Activated CD8-positive, alpha-beta memory T cell treated with anti-CD3 and anti-CD28 coated beads, Interleukin-2, amount 50 U/mL, for 24 hours (primary cell): Measurements from ENCODE around the gene GMPR.

ENCODE experiments used
- DNase-seq: peaks from one replicate; pipeline ENCODE4 v3.0.0-alpha.2; 2020; ENCODE audit errors: extremely low read depth

Gene GMPR

DNA sequence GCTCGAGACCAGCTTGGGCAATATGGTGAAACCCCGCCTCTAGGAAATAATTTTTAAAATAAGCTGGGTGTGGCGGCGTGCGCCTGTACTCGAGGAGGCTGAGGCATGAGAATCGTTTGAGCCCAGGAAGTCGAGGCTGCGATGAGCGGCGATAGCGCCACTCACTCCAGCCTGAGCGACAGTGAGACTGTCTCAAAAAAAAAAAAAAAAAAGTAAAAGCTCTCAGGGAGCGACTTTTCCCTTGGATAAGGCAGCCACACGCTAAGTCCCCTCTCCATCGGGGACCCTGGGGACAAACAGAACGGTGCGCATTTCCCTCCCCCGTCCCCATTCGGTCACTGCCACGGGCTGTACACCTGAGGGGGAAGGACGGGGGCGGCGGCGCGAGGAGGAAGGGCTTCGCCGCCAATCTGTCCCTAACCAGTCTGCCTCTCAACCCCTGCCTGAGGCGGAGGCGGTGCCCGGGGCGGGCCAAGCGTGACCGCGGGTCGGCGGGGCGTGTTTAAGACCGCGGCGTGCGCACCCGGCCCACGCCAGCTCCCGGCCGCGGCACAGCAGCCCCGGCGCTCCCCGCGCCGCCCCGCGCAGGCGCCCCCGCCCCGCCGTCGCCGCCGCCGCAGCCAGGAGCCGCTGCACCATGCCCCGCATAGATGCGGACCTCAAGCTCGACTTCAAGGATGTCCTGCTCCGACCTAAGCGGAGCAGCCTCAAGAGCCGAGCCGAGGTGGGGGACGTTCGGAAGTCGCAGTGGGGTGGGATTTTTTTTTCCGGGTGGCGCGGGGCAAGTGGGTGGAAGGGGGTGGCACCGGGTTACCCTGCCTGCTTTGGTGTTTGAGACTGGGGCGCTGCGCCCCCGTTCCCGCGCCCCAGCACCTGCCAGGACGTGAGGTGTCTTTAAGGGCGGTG lies at the start of gene GMPR:
Gene GMPR (plus strand): TSS at position 531 of the 906 bp plus-strand sequence. CDS start 107 bp downstream, at position 638.
- DNase-seq: no peak

DNA sequence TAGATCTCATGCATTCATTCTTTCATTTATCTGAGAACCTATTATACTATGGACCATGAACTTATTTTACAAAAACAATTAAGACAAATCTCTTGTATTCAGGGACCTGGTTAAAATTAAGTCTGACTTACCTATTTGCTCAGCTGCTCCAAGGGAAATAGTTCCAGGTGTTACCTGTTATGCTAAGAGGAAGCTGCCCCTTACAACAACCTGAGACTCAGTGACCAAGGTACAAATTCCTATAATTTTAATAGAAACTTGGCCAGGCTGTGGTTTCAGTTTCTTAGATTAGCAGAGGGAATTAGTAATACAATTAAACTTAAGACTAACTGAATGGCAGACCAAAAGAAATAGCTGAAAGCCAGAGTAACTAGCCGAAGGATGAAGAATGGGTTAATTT lies 48.2 kb upstream of the GMPR start:
- DNase-seq: no peak

DNA sequence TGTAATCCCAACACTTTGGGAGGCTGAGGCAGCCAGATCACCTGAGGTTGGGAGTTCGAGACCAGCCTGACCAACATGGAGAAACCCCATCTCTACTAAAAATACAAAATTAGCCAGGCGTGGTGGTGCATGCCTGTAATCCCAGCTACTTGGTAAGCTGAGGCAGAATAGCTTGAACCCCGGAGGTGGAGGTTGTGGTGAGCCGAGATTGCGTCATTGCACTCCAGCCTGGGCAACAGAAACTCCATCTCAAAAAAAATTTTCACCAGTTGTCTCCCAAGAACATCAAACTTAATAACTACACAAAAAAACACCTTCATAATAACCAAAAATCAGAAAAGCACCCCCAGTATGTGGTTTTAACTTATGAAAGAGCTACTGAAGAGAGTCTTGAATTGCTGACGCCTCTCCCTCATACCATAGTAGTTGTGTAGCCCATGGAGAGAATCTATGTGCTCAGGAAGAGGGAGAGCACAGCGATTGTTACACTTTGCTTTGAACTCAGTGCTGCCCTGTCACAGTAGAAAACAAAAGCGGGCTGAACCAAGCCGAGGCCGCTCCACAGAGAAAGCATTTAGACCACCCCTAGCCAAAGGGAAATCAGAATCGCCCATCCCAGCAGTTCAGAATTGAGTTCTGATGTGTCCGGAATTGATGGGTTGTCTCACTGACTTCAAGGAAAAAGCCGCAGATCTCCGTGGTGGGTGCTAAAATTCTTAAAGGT lies 42.0 kb upstream of the GMPR start:
- DNase-seq: no peak

DNA sequence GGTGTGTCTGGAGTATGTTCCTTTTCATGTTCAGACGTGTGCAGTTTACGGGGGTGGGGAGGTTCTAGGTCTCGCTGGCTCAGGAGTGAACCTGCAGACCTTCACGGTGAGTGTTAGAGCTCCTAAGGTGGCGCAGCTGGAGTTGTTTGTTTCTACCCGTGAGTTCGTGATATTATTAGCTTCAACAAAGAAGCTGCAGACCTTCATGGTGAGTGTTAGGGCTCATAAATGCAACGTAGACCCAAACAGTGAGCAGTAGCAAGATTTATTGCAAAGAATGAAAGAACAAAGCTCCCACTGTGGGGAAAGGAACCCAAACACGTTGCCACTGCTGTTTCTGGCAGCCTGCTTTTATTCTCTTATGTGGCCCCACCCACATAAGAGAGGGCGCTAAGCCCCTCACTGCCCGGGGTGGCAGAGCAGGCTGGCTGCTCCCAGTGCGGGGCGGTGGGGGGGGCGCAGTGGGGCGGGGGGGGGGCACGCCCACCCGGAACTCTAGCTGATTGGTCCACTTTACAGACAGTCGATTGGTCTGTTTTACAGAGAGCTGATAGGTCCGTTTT lies 41.3 kb upstream of the GMPR start:
- no peak for DNase-seq

DNA sequence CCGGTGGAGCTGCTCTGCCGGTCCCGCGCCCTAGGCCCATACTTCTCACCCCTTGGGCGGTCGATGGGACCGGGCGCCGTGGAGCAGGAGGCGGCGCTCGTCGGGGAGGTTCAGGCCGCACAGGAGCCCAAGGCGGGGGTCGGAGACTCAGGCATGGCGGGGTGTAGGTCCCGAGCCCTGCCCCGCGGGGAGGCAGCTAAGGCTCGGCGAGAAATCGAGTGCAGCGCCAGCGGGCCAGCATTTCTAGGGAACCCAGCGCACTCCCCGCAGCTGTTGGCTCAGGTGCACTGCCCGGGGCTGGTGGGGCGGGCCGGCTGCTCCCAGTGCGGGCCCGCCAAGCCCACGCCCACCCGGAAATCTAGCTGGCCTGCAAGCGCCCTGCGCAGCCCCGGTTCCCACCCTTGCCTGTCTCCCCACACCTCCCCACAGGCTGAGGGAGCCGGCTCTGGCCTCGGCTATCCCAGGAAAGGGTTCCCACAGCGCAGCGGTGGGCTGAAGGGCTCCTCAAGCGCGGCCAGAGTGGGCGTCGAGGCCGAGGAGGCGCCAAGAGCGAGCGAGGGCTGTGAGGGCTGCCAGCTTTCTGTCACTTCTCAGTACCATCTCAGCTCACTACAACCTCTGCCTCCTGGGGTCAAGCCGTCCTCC lies 40.2 kb upstream of the GMPR start:
- no peak for DNase-seq

DNA sequence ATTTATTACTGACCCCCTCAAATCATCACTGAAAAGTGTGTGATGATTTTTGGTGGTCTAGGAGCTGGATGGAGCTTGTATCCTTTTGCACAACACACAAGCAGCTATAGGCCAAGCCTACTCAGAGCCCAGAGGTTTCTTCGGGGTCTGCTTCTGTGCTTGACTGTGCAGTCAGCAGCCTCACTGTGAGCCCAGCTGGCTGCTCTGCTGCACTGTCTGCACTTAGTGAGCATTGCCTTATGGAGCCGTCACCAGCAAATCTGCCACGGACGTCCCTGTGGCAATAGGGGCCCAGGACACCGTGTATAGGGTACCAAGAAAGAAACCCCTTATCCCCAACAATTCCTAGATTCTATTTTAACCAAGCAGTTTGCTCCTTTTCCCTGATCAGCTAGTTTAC lies 38.6 kb upstream of the GMPR start:
- DNase-seq: no peak

DNA sequence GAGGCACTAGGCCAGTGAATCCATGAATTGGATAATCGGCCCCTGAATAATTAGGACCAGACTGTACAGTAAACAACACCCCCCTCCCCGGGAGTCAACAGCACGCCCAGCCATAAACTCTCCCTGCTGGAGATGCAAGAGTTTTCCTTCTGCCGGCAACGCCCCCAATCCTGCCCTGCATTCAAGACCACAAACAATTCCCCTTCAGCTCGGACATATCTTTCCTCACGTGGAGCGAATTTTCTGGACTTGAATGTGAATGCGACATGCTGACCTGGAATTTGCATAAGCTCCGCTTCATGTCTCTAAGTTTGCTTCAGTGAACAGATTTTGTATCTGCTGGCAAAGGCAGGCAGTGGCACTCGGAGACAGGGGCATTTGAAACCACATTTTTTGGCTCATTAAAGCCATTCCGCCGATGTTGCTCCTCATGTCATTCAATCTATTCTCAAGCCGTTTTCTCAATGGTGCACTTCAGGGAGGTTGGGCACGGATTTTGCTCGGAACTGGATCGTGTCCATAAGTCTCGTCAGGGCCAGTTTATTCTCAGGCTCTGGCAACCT lies 38.0 kb upstream of the GMPR start:
- no peak for DNase-seq

DNA sequence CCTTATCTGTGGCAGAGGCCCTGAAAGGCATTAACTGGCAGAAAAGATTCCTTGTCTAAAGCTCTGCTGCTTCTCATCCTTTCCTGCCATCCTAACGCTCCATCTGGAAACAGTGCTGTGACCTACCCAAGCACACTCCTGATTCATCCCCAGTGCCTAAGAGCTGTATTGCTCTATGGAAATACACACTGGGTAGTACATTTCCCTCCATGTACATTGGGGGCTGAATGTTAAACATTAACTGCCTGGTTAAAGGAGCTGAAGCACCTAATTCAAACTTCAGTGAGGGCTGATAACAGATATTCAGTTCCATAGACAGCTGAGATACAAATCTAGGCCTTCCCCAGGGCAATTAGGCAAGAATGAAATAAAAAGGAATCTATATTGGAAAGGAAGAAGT lies 36.7 kb upstream of the GMPR start:
- DNase-seq: no peak

DNA sequence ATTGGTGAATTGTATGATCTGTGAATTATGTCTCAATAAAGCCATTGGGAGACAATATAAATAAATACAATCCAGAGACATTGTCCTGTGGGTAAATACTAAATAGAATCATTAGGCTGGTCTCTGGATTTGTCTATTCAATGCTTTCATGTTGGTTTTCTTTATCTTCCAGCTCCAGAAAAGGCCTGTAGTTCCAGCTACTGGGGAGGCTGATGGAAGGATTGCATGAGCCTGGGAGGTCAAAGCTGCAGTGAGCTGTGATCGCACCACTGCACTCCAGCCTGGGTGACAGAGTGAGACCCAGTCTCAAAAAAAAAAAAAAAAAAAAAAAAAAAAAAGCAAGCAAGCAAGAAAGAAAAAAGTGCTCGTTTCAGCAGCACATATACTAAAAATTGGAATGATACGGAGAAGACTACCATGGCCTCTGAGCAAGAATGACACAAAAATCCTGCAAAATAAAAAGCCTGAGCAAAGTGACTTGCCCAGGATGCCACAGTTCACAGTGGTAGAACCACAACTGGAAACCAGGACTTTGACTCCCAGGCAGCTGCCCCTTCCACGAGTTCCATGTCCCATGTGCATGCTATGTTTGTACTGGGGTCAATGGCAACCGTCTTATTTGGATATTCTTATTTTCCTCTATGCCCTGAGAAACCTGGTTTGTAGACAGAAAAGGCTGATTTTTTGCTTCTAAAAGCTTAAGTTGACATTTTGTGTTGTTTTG lies 33.6 kb upstream of the GMPR start:
- no peak for DNase-seq

DNA sequence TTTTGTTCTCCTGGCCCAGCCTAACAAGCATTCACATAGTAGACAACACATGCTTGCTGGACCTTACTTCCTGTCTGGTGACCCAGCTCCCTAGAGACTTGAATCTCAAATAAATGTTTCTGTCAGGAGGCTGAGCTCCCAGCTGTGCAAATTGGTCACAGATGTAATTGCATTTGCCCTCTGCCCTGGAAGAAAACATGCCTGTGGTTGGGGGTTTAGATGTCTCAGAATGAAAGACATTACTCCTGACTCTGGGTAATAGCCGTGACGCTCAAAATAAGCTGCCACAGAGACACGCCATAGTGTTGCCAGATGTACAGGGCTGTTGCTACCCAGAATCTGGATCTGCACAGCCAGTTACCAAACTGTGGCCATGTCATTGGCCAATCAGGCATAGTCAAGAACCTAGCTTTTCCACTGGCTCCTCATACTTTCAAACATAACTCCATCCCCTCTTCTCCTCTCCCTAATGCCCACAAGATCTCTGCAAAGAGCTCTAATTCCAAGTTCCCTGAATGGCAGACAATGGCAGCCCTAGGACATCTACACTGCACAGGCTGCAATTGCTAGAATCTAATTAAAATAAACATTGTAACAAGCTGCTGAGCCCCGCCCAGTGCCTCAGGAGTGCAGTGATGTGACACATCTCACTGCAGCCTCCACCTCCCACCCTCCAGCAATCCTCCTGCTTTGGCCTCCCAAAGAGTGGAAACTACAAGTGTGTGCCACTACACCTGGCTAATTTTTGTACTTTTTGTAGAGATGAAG lies 32.8 kb upstream of the GMPR start:
- no peak for DNase-seq

DNA sequence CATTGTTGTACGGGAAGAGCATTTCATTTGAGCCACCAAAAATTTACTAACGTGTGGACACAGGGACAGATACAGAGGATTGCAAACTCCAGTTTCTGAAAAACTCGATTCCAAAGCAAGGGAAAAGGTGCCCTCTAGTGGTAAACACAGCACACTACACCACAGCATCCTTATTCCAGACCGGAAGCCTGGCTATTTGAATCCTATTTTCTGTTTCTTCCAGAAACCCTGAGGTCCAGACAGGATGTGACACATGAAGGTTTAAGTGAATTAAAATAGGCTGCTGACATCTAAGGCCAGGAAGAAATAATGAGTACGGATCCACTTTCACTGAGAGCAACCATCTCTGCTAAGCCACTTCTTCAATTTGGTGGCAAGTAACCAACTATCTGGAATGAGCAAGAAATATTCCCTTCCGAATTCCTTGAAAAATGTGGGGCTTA lies 31.8 kb upstream of the GMPR start:
- no peak for DNase-seq

DNA sequence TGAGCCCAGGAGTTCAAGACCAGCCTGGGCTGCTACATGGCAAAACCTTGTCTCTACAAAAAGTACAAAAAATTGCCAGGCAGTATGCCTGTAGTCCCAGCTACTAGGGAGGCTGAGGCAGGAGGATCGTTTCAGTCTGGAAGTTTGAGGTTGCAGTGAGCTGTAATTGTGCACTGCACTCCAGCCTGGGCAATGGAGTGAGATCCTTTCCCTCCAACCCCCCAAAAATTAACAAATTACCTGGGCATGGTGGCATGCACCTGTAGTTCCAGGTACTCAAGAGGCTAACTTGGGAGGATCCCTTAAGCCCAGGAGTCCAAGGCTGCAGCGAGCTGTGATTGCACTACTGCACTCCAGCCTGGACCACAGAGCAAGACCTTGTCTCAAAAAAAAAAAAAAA lies 29.4 kb upstream of the GMPR start:
- DNase-seq: no peak

DNA sequence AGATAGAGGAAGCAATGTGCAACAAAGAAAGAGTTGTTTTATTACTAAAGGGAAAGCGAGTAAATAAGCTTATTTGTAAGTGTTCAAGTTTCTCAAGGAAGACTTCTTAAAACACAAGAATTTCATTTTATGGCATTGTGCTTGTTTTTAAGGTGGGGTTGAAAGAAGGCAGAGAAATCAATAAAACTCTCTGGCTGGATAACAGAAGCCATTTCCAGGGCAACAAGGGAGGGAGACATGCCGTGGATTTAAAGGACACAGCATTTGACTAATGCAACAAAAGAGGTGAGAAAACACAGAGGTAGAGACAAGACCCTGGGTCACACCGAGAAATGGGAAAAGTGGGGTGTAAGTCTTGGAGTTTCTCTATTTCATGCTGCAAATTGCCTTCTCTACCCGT lies 28.8 kb upstream of the GMPR start:
- no peak for DNase-seq

DNA sequence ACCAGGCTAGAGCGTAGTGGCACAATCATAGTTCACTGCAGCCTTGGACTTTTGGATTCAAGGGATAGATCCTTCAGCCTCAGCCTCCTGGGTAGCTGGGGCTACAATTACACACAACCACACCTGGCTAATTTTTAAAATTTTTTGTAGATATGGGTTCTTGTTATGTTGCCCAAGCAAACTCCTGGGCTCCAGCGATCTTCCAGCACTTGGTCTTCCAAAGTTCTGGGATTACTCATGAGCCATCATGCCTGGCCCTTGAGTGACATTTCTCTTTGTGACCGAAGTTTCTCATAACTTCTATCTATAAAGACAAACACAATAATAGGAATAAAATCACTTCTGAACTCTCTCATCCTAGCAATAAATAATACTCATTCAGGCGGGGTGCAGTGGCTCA lies 26.1 kb upstream of the GMPR start:
- DNase-seq: no peak

DNA sequence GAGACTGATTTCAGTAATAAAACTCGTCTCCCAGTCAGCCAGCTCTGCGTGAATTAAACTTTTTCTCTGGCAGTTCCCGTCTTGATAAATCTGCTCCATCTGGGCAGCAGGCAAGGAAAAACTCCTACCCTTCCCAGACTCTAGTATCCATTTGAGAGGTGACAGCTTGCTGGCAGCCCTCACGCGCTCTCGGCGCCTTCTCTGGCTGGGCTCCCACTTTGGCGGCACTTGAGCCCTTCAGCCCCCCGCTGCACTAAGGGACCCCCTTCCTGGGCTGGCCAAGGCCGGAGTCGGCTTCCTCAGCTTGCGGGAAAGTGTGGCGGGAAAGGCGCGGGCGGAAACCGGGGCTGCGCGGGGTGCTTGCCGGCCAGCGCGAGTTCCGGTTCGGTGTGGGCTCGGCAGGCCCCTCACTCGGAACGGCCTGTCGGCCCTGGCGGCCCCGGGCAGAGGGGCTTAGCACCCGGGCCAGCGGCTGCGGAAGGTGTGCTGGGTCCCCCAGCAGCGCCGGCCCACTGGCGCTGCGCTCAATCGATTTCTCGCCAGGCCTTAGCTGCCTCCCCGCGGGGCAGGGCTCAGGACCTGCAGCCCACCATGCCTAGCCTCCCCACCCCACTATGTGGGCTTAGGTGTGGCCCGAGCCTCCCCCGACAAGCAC lies 21.8 kb upstream of the GMPR start:
- no peak for DNase-seq

DNA sequence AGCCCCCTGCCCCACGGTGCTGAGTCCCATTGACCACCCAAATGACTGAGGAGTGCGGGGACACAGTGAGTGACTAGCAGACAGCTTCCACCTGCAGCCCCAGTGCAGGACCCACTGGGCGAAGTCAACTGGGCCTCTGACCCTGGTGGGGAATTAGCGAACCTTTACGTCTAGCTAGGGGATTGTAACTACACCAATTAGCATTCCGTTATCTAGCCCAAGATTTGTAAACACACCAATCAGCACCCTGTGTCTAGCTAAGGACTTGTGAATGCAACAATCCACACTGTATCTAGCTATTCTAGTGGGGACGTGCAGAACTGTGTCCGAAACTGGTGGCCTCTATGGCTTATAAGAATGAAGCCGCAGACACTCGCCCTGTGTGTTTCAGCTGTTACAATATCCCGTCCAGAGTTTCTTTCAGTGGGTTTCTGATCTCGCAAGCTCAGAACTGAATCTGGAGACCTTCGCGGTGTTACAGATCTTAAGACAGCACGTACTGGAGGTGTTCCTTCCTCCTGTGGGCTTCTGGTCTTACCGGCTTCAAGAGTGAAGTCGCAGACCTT lies 21.1 kb upstream of the GMPR start:
- DNase-seq: no peak

DNA sequence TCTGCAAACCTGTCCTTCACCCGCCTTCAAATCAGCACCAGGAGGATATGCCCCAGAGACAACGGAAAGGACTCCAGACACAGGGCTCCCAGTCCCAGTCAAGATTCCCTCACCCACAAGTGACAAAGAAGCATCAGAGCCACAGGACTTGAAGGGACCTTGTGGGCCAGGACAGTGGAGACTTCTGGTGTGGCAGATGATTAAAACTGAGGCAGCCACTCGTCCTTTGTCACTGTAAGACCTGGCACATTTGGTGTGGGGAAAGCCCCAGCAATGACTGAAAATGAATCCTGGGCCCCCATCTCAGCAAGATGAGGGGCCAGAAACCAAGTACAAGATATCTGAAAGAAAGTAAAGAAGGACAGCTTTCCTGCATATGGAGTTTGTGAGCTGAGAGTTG lies 15.6 kb upstream of the GMPR start:
- no peak for DNase-seq

DNA sequence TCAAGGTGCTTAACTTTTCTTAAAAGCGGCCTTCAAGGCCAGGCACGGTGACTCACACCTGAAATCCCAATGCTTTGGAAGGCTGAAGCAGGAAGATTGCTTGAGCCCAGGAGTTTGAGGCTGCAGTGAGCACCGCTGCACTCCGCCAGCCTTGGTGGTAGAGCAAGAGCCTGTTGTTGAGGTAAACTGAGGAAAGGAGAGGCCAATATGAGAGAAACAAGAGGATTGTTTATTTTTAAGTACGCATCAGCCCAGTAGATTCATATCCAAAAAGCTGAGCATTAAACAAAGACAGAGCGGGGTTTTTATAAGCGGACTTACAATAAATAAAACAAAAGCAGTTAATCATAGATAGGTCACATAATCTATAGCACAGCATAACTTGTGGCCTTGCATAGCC lies 15.0 kb upstream of the GMPR start:
- DNase-seq: no peak

DNA sequence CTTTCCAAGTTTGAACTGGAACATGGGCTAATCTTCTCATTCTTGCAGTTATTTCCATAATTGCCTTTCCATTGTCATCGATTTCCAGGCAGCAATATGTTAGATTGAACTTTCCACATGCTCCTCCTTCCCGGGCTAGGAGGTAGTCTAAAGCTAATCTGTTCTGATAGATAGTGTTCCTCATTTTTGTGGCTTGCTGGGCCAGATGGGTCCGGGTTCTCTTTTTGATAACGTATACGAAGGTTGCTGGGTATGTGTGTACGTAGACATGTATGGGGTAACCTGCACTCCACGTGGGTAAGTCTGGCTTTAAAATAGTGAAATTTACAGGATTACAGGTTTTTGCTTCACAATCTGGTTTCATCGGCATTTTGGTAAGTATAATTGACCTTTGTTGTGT lies 14.0 kb upstream of the GMPR start:
- no peak for DNase-seq
